ENCODE measurements around the gene WNT7A.
A peak's percentile ranks its signal among the peaks of the same experiment; 100 is the strongest.
"Not testable (repeated sequence)": the region's sequence is repeated elsewhere in the genome, so short reads cannot be mapped to it uniquely, and the experiment has no call there.

The WNT7A gene

GRCh38 chr3:13879946-13880810, at the start of gene WNT7A:
WNT7A (minus strand) TSS chr3:13880071; CDS start chr3:13879816, 255 bp downstream.
- FAIRE-seq: no peak

GRCh38 chr3:13928741-13929140, 48.9 kb upstream of the WNT7A start:
- FAIRE-seq: not testable (repeated sequence)

DNA sequence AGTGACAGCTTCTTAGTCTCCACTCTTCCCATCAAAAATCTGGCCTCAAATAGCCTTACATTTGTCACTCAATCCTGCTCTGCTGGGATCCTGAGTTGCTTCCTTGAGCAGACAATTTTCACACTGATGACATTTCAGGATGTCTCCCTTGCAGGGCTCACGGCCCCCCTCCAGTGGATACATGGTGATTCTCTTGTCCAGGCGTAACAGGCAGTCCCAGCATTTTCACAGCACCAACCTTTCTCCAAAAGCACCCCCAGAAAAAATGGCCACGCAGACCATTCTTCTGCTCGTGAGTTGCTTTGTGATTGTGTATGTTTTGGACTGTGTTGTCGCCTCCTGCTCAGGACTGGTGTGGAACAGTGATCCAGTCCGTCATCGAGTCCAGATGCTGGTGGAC, 47.4 kb upstream of the WNT7A start:
- no peak for FAIRE-seq

- no peak for FAIRE-seq
These were observed 36.5 kb upstream of the WNT7A start for GRCh38 chr3:13916375-13916774.

DNA sequence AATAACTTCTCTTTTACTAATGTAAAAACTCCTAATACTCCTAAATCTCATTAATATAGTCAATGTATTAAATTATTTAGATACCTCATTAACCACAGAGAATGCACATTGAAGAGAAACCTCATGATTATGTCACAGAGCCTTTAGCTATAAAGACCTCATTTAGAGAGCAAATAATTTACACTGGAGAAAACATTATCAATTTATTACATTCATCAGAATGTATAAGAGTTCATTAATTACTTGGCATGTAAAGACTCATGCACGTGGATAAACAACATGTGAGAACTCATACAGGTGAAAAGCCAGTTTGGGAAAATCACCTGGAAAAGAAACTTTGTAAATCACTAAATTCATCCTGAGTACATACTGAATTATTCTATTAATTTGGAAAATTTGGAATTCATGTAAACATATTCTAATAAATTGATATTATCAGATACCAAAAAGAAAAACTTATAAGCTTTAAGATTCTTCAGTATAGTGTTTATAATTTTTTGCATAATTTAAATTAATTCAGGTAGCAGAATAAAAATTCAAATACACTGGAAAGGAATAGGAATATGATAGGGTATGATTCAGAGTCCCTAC, 22.9 kb upstream of the WNT7A start:
- FAIRE-seq: peak; percentile 31

- FAIRE-seq: no peak
These were observed 22.2 kb upstream of the WNT7A start for GRCh38 chr3:13901935-13902584.

GRCh38 chr3:13898346-13898745, 18.5 kb upstream of the WNT7A start:
- no peak for FAIRE-seq

- peak; percentile 73 for FAIRE-seq
These were observed 16.7 kb upstream of the WNT7A start for GRCh38 chr3:13896473-13897154.

DNA sequence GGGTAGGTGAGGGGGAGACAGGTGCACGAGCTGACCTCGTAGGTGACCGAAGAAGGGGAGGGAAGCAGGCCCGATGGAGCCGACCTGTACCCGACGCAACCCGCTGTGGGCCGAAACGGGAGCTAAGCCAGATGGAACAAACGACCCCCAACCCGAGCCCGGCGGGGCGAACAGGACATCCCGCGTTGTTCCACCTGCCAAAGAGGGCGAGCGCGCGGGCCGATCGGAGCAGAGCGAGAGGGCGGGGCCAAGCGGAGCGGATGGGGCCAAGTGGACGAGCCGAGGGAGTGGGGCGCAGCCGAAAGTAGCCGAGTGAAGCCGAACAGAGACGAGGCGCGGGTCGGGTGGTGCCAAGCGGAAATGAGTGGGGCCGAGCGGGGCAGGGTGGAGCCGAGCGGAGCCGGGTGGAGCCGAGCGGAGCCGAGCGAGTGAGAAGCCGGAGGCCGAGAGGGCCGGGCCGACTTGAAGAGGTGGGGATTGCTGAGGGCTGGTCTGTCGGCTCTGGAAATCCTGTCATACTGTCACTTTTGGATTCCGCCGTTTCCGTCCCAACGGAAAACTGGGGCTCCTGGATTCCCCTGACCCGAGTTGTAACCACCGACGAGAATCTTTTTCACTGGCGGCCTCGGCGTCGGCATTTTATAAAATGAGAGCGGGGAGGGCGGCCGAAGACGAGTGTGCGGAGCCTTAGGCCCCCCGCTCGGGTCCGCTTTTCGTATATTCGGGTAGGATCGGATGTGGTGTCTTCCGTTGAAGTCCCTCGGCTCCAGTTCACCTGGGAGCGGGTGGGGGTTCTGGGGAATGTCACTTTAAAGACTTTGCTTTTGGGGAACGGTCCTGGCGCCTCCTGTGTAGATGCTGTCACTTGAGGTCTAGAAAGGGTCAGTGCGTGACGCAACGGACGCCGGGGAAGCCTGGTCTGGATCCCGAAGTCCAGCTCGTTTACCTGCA, 15.6 kb upstream of the WNT7A start:
- FAIRE-seq: peak; percentile 76

DNA sequence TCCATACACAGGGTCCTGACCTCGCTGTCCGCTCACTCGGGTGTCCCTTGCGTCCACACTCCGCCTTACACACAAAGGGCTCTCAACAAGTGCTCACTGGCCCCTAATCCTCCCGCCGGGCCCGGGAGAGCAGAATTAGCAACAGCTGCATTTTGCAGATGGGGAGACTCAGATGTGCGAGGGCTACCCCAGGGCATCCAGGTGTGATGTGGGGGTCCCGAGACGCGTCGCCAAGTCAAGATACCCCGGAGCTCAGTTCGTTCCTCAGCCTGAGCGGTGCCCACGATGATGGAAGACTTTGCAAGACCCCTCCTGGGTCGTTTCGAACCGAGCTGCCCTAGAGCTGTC, 14.9 kb upstream of the WNT7A start:
- FAIRE-seq: no peak

DNA sequence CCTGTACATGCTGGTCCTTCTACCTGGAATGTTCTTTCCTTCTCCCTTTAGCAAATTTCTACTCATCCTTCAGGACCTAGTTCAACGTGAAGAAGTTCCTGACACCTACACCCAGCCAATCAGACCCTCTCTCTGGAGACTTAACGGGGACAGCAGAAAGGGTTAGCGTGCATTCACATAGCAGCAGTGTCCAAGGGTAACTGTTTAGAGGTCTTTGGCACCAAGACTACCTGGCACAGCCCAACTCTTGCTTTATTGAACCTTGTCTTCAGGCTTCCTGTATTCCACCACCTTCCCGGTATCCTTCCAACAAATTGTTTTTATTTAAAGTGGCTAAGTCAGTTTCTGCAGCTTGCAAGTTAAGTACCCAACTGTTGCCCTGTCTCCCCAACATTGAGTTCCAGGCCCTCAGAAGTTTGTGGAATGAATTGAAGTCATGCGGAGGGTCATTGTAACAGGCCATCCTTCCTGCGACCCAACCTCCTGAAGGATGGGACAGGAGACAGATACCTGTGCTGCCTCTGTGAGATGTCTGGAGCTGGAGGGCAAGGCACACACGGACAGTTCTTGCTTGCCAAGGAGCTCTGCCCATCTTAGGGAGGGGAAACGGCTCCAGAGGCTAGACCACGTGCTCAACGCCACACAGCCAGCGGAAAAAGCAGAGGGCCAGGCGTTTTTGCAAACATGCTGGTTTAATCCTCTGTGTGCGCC, 14.4 kb upstream of the WNT7A start:
- no peak for FAIRE-seq

GRCh38 chr3:13892304-13892703, 12.4 kb upstream of the WNT7A start:
- no peak for FAIRE-seq

DNA sequence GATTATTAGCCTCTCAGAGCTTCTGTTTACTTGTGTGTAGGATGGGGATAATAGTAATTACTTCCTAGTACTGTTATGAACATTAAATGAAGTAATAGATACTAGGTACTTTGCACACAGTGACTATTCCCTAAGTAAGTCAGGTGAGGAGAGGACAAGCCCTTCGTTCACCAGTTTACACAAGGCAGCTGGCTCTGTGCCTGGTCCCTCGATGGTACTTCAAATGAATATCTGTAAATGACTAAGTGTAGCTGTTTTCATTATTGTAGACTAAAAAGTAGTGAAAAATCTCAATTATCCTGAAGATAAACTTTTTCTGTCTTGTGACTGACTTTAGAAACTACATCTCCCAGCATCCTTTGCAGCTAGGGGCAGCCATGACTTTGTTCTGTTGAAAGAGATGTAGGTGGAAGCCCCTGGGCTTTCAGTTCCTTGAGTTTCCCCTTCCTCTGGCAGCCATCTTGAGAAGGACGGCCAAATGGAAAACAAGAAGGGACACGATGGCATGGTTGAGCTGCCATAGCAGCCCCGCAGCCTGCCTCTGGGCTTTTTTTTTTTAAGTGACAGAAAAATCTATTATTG, 11.7 kb upstream of the WNT7A start:
- peak; percentile 76 for FAIRE-seq

DNA sequence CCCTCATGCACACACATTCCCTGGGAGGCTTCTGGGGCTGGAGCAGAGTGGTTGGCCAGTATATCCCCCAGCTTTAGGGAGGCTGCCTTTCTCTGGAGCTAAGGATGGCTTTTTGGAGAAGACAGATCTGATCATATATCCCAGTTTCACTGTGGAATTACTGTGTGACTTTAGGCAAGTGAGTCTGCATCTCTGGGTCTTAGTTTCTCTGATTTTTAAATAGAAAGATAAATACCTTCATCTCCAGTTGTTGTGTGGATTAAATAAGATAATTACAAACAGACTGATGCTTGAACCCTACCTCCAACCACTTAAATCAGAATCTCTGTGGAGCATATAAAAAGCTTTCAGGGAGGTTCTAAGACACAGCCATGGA, 11.1 kb upstream of the WNT7A start:
- FAIRE-seq: no peak

GRCh38 chr3:13890377-13891016, 10.6 kb upstream of the WNT7A start:
- no peak for FAIRE-seq

DNA sequence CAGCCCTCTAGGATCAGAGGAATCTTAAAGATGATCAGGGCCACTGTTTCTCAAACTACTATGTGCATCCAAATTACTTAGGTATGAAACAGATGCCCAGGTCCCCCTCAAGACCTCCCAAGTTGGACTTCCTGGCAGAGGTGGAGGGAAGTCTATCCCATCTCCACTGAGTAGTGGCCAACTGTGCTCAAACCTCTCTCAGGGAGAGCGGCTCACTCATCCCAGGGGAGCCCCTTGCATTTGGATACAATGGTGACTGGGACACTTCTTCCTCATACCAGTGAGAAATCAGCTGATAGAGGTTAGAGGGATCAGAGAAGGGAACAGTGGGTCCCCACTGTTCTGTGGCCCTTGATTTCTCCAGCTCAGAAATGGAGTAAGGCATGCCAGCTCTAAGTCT, 8.7 kb upstream of the WNT7A start:
- FAIRE-seq: no peak

GRCh38 chr3:13887495-13888300, 7.8 kb upstream of the WNT7A start:
- FAIRE-seq: no peak

GRCh38 chr3:13886593-13887129, 6.8 kb upstream of the WNT7A start:
- FAIRE-seq: no peak

DNA sequence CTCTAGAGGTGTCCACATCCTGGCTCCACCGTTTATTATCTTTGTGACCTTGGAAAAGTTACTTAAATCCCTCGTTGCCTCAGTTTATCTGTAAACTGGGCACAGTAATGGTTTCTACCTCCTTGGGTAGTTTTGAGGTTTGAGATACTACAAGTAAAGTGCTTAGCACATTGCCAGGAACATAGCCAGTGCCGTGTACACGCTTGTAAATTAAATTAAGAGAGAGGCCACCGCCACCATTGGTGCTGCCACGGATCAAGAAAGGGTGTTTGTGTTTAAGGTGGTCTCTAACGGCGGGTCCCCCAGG, 5.8 kb upstream of the WNT7A start:
- no peak for FAIRE-seq
